RWPE2 (cell line): Measurements from ENCODE around the gene LONRF2.
"Not testable (repeated sequence)": the region's sequence is repeated elsewhere in the genome, so short reads cannot be mapped to it uniquely, and the experiment has no call there.

Source experiments
- ATAC-seq: fragments of 200-7000 bp; cut with Tn5 transposase; 3 replicates; pipeline ENCODE4 v1.9.1; 2021; ENCODE audit warnings: low read depth
- DNase-seq: peaks from one replicate; pipeline ENCODE4 v3.0.0-alpha.2; 2020; ENCODE audit warnings: low spot score
- H3K27ac ChIP-seq: fragments of 450-650 bp; 2 replicates; pipeline ENCODE4 v1.5.1; 2017; ENCODE audit warnings: mild to moderate bottlenecking; ENCODE audit not compliant: poor library complexity, severe bottlenecking
- H3K27me3 ChIP-seq: fragments of 250-450 bp; sonication (Bioruptor Pico); 2 replicates; pipeline ENCODE4 v1.5.1; 2021; ENCODE audit warnings: mild to moderate bottlenecking, moderate library complexity; ENCODE audit not compliant: insufficient read depth, poor library complexity, severe bottlenecking
- H3K36me3 ChIP-seq: fragments of 250-450 bp; sonication (Bioruptor Pico); 2 replicates; pipeline ENCODE4 v1.5.1; 2020; ENCODE audit warnings: low read depth, mild to moderate bottlenecking, moderate library complexity
- H3K4me1 ChIP-seq: fragments of 250-450 bp; sonication (Bioruptor Pico); 2 replicates; pipeline ENCODE4 v1.5.1; 2021; ENCODE audit warnings: mild to moderate bottlenecking, moderate library complexity; ENCODE audit not compliant: insufficient read depth, poor library complexity, severe bottlenecking
- H3K4me3 ChIP-seq: fragments of 250-450 bp; sonication (Bioruptor Pico); 2 replicates; pipeline ENCODE4 v1.5.1; 2021; ENCODE audit warnings: mild to moderate bottlenecking, moderate library complexity; ENCODE audit not compliant: severe bottlenecking
- H3K9me3 ChIP-seq: fragments of 250-450 bp; sonication (Bioruptor Pico); 2 replicates; pipeline ENCODE4 v1.5.1; 2021; ENCODE audit warnings: mild to moderate bottlenecking, moderate library complexity; ENCODE audit not compliant: severe bottlenecking
- TF ChIP-seq, protein P1 (sequence below): fragments of 450-650 bp; IDR thresholded peaks from one replicate; pipeline ENCODE4 v1.5.1; 2017; ENCODE audit warnings: mild to moderate bottlenecking, moderate library complexity; ENCODE audit not compliant: poor library complexity, severe bottlenecking

Gene LONRF2

DNA sequence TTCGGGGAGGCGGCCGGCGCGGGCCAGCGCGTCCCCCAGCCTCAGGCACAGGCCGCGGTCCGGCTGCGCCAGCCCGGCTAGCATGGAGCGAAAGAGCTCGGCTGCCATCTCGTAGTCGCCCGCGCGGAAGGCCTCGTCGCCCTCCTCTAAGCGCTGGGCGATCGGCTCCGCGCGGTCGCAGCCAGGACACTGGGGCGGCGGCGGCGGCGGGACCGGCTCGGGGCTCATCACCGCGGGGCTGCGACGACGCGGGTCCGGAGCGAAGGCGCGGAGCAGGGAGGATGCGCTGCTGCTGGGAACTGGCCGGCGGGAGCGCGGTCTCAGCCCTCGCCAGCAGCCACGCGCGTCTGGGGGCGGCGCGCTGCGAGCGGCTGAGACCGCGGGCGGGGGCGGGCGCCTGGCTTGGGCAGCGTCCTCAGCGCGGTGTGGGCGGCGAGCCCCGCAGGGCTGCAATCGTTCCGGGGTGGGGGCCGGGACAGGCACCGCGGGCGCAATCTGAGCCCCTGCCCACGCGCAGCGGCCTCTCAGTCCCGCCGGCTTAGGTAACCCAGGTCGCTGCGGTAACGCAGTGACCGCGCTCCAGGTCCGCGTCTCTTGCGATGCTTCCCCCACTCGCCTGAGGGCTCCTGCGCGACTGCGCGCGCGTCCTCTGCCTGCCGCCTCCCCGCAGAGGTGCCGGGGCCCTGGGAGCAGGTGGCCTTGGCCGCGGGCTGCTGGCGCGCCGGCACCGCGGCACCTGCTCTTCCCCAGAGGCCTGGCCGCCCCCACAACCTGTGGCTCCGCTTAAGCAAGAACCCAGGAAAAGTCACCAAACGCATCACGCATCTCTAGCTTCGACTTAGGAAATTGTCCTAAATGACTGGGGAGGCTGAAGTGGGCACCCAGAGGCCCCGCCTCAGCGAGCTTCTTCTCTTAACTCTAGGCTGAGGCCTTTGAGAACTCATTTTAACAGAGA, at the start of gene LONRF2:
Gene LONRF2, minus strand, starts transcription at position 636 of the 955 bp plus-strand sequence. Its CDS starts 408 bp downstream, at position 228.
- DNase-seq = no peak
- peak within 1 kb of the TSS; percentile 10 for H3K4me3 ChIP-seq
- TF ChIP-seq, protein P1, sequence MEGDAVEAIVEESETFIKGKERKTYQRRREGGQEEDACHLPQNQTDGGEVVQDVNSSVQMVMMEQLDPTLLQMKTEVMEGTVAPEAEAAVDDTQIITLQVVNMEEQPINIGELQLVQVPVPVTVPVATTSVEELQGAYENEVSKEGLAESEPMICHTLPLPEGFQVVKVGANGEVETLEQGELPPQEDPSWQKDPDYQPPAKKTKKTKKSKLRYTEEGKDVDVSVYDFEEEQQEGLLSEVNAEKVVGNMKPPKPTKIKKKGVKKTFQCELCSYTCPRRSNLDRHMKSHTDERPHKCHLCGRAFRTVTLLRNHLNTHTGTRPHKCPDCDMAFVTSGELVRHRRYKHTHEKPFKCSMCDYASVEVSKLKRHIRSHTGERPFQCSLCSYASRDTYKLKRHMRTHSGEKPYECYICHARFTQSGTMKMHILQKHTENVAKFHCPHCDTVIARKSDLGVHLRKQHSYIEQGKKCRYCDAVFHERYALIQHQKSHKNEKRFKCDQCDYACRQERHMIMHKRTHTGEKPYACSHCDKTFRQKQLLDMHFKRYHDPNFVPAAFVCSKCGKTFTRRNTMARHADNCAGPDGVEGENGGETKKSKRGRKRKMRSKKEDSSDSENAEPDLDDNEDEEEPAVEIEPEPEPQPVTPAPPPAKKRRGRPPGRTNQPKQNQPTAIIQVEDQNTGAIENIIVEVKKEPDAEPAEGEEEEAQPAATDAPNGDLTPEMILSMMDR = no peak
- H3K4me1 ChIP-seq = no peaks in the 10 kb centered on the region
- peaks cover 7% of the 10 kb centered on the region for H3K9me3 ChIP-seq
- H3K27me3 ChIP-seq = peaks cover 68% of the 10 kb centered on the region
- peak; percentile 35; the same call in 2 of the 3 replicates for ATAC-seq
- H3K36me3 ChIP-seq = no peaks in the 10 kb centered on the region
- H3K27ac ChIP-seq = no peak within 1 kb of the TSS

- H3K27me3 ChIP-seq = peaks cover 5% of the 10 kb centered on the region
- no peak overlapping the region for H3K27ac ChIP-seq
- H3K9me3 ChIP-seq = peaks cover 2% of the 10 kb centered on the region
- TF ChIP-seq, protein P1 = no peak
- ATAC-seq = no peak
- H3K36me3 ChIP-seq = no peaks in the 10 kb centered on the region
- H3K4me3 ChIP-seq = no peak overlapping the region
- DNase-seq = no peak
- H3K4me1 ChIP-seq = peaks cover 8% of the 10 kb centered on the region
These were observed 44.9 kb upstream of the LONRF2 start for GRCh38 chr2:100367163-100367562.

- Histone ChIP-seq H3K36me3 (no peaks in the 10 kb centered on the region), H3K4me1 (peaks cover 8% of the 10 kb centered on the region), H3K4me3 (no peak overlapping the region), H3K27ac (no peak overlapping the region), H3K9me3 (peaks cover 2% of the 10 kb centered on the region), H3K27me3 (no peaks in the 10 kb centered on the region)
- TF ChIP-seq, protein P1 = no peak
- ATAC-seq (peak; percentile 84), DNase-seq (peak; percentile 90)
These were observed 43.1 kb upstream of the LONRF2 start for GRCh38 chr2:100365434-100365833.

- not testable (repeated sequence) for H3K36me3 ChIP-seq, H3K4me1 ChIP-seq, ATAC-seq, H3K4me3 ChIP-seq, H3K27me3 ChIP-seq, H3K27ac ChIP-seq, H3K9me3 ChIP-seq, DNase-seq
These were observed 40.0 kb upstream of the LONRF2 start for GRCh38 chr2:100362269-100362668.

- DNase-seq = no peak
- ATAC-seq = no peak
- no peaks in the 10 kb centered on the region for H3K36me3 ChIP-seq
- no peak overlapping the region for H3K4me3 ChIP-seq
- TF ChIP-seq, protein P1 = no peak
- no peaks in the 10 kb centered on the region for H3K4me1 ChIP-seq
- H3K9me3 ChIP-seq = no peaks in the 10 kb centered on the region
- H3K27ac ChIP-seq = no peak overlapping the region
- peaks cover 3% of the 10 kb centered on the region for H3K27me3 ChIP-seq
These were observed 37.3 kb upstream of the LONRF2 start for GRCh38 chr2:100359576-100359975.
